ENCODE results near the gene PHF21A.

The PHF21A gene

GRCh38 chr11:46051102-46051501, 70.2 kb downstream of the PHF21A start:
- no peak for DNase-seq (ENCODE audit: extremely low spot score)
- ChIA-PET POLR2A (no interaction called here), CTCF (interaction anchor here (1.3 kb wide), 1 partner anchor 178 kb away, joined by 3 read pairs; no protein-coding TSS in a partner anchor)
- TF ChIP-seq ZNF384 (IDR thresholded peaks at IDR 0.05): no peak
- TF ChIP-seq L3MBTL2 (conservative IDR thresholded peaks at IDR 0.05): no peak
- no peak for TF ChIP-seq FOXM1 (IDR thresholded peaks at IDR 0.05; ENCODE audit: borderline replicate concordance)
- no peak for TF ChIP-seq SP1 (IDR thresholded peaks at IDR 0.05)
- TF ChIP-seq LEF1 (IDR thresholded peaks at IDR 0.05; ENCODE audit: borderline replicate concordance): no peak
- no peak for TF ChIP-seq ARNT (IDR thresholded peaks at IDR 0.05)
- no peak for TF ChIP-seq BHLHE40 (IDR thresholded peaks at IDR 0.05; ENCODE audit: borderline replicate concordance)
- TF ChIP-seq HDGF (IDR thresholded peaks at IDR 0.05; ENCODE audit: borderline replicate concordance): no peak
- TF ChIP-seq TARDBP (IDR thresholded peaks at IDR 0.05): no peak
- no peak for TF ChIP-seq FOXA1 (IDR thresholded peaks at IDR 0.05)
- no peak for TF ChIP-seq CTBP1 (IDR thresholded peaks at IDR 0.05; ENCODE audit: borderline replicate concordance)
- no peak for TF ChIP-seq NFRKB (IDR thresholded peaks at IDR 0.05)
- TF ChIP-seq FOXK2 (IDR thresholded peaks at IDR 0.05): no peak
- TF ChIP-seq SUZ12 (IDR thresholded peaks at IDR 0.05): no peak
- no peak; the same call in 1 of the 2 replicates for TF ChIP-seq PKNOX1 (IDR thresholded peaks at IDR 0.05)

GRCh38 chr11:46050662-46051061, 70.6 kb downstream of the PHF21A start:
- ChIA-PET POLR2A (no interaction called here), CTCF (interaction anchor here (1.3 kb wide), 1 partner anchor 178 kb away, joined by 3 read pairs; no protein-coding TSS in a partner anchor)
- TF ChIP-seq FOXA1 (IDR thresholded peaks at IDR 0.05): no peak
- TF ChIP-seq ZNF384 (IDR thresholded peaks at IDR 0.05): no peak
- no peak for TF ChIP-seq HDGF (IDR thresholded peaks at IDR 0.05; ENCODE audit: borderline replicate concordance)
- no peak for TF ChIP-seq SP1 (IDR thresholded peaks at IDR 0.05)
- no peak for TF ChIP-seq CTBP1 (IDR thresholded peaks at IDR 0.05; ENCODE audit: borderline replicate concordance)
- no peak for TF ChIP-seq LEF1 (IDR thresholded peaks at IDR 0.05; ENCODE audit: borderline replicate concordance)
- no peak for TF ChIP-seq NFRKB (IDR thresholded peaks at IDR 0.05)
- no peak for TF ChIP-seq BHLHE40 (IDR thresholded peaks at IDR 0.05; ENCODE audit: borderline replicate concordance)
- TF ChIP-seq ARNT (IDR thresholded peaks at IDR 0.05): no peak
- TF ChIP-seq TARDBP (IDR thresholded peaks at IDR 0.05): no peak
- no peak for TF ChIP-seq PKNOX1 (IDR thresholded peaks at IDR 0.05)
- TF ChIP-seq SUZ12 (IDR thresholded peaks at IDR 0.05): no peak
- TF ChIP-seq L3MBTL2 (conservative IDR thresholded peaks at IDR 0.05): no peak
- no peak for DNase-seq (ENCODE audit: extremely low spot score)

- CTCF ChIA-PET: no interaction called here
- POLR2A ChIA-PET: no interaction called here
- TF ChIP-seq BHLHE40 (IDR thresholded peaks at IDR 0.05; ENCODE audit: borderline replicate concordance): no peak
- TF ChIP-seq HDGF (IDR thresholded peaks at IDR 0.05; ENCODE audit: borderline replicate concordance): no peak
- TF ChIP-seq SUZ12 (IDR thresholded peaks at IDR 0.05): no peak
- TF ChIP-seq ZNF384 (IDR thresholded peaks at IDR 0.05): no peak
- TF ChIP-seq FOXA1 (IDR thresholded peaks at IDR 0.05): no peak
- no peak for TF ChIP-seq ELF4 (IDR thresholded peaks at IDR 0.05)
- TF ChIP-seq CTBP1 (IDR thresholded peaks at IDR 0.05; ENCODE audit: borderline replicate concordance): no peak
- no peak for TF ChIP-seq FOXK2 (IDR thresholded peaks at IDR 0.05)
- TF ChIP-seq TARDBP (IDR thresholded peaks at IDR 0.05): no peak
- TF ChIP-seq NFRKB (IDR thresholded peaks at IDR 0.05): no peak
- no peak for TF ChIP-seq PKNOX1 (IDR thresholded peaks at IDR 0.05)
- no peak for TF ChIP-seq L3MBTL2 (conservative IDR thresholded peaks at IDR 0.05)
- no peak for TF ChIP-seq FOXM1 (IDR thresholded peaks at IDR 0.05; ENCODE audit: borderline replicate concordance)
- no peak for TF ChIP-seq ARNT (IDR thresholded peaks at IDR 0.05)
- TF ChIP-seq SP1 (IDR thresholded peaks at IDR 0.05): no peak
- no peak for TF ChIP-seq LEF1 (IDR thresholded peaks at IDR 0.05; ENCODE audit: borderline replicate concordance)
- no peak for DNase-seq (ENCODE audit: extremely low spot score)
Observed at GRCh38 chr11:46050003-46050461, 71.2 kb downstream of the PHF21A start.

- no peak for TF ChIP-seq HDGF (IDR thresholded peaks at IDR 0.05; ENCODE audit: borderline replicate concordance)
- TF ChIP-seq SP1 (IDR thresholded peaks at IDR 0.05): no peak
- TF ChIP-seq NFRKB (IDR thresholded peaks at IDR 0.05): no peak
- no peak for TF ChIP-seq FOXK2 (IDR thresholded peaks at IDR 0.05)
- TF ChIP-seq SUZ12 (IDR thresholded peaks at IDR 0.05): no peak
- TF ChIP-seq FOXM1 (IDR thresholded peaks at IDR 0.05; ENCODE audit: borderline replicate concordance): no peak
- no peak for TF ChIP-seq CTBP1 (IDR thresholded peaks at IDR 0.05; ENCODE audit: borderline replicate concordance)
- no peak for TF ChIP-seq ELF4 (IDR thresholded peaks at IDR 0.05)
- TF ChIP-seq FOXA1 (IDR thresholded peaks at IDR 0.05): no peak
- TF ChIP-seq BHLHE40 (IDR thresholded peaks at IDR 0.05; ENCODE audit: borderline replicate concordance): no peak
- TF ChIP-seq PKNOX1 (IDR thresholded peaks at IDR 0.05): no peak
- no peak for TF ChIP-seq ARNT (IDR thresholded peaks at IDR 0.05)
- no peak for TF ChIP-seq L3MBTL2 (conservative IDR thresholded peaks at IDR 0.05)
- TF ChIP-seq ZNF384 (IDR thresholded peaks at IDR 0.05): no peak
- no peak for DNase-seq (ENCODE audit: extremely low spot score)
- ChIA-PET CTCF (no interaction called here), POLR2A (no interaction called here)
Observed at GRCh38 chr11:46049325-46049897, 71.8 kb downstream of the PHF21A start.

- CTCF ChIA-PET: no interaction called here
- no peak for DNase-seq (ENCODE audit: extremely low spot score)
- POLR2A ChIA-PET: no interaction called here
- no peak for TF ChIP-seq SP1 (IDR thresholded peaks at IDR 0.05)
- TF ChIP-seq FOXA1 (IDR thresholded peaks at IDR 0.05): no peak
- no peak for TF ChIP-seq ARNT (IDR thresholded peaks at IDR 0.05)
- TF ChIP-seq FOXK2 (IDR thresholded peaks at IDR 0.05): no peak
- no peak for TF ChIP-seq L3MBTL2 (conservative IDR thresholded peaks at IDR 0.05)
- no peak for TF ChIP-seq BHLHE40 (IDR thresholded peaks at IDR 0.05; ENCODE audit: borderline replicate concordance)
- TF ChIP-seq ZNF384 (IDR thresholded peaks at IDR 0.05): no peak
- TF ChIP-seq LEF1 (IDR thresholded peaks at IDR 0.05; ENCODE audit: borderline replicate concordance): no peak
- no peak for TF ChIP-seq TARDBP (IDR thresholded peaks at IDR 0.05)
- no peak for TF ChIP-seq SUZ12 (IDR thresholded peaks at IDR 0.05)
- TF ChIP-seq NFRKB (IDR thresholded peaks at IDR 0.05): no peak
- no peak for TF ChIP-seq CTBP1 (IDR thresholded peaks at IDR 0.05; ENCODE audit: borderline replicate concordance)
- TF ChIP-seq HDGF (IDR thresholded peaks at IDR 0.05; ENCODE audit: borderline replicate concordance): no peak
Observed at GRCh38 chr11:46048198-46048597, 73.1 kb downstream of the PHF21A start.
